IPS-18c (cell line): ENCODE results near the gene HCRTR1.
A peak's percentile ranks its signal among the peaks of the same experiment; 100 is the strongest.

ENCODE experiments used
- H3K4me3 ChIP-seq: 2 replicates; pipeline ENCODE4 v1.7.0; 2013; ENCODE audit warnings: low read depth, mild to moderate bottlenecking, low read length, moderate library complexity; ENCODE audit not compliant: insufficient read depth
- H3K9me3 ChIP-seq: one replicate; pipeline ENCODE4 v1.6.1; 2013; ENCODE audit warnings: mild to moderate bottlenecking, low read length, moderate library complexity; ENCODE audit not compliant: control insufficient read depth, insufficient read depth

HCRTR1 gene

DNA sequence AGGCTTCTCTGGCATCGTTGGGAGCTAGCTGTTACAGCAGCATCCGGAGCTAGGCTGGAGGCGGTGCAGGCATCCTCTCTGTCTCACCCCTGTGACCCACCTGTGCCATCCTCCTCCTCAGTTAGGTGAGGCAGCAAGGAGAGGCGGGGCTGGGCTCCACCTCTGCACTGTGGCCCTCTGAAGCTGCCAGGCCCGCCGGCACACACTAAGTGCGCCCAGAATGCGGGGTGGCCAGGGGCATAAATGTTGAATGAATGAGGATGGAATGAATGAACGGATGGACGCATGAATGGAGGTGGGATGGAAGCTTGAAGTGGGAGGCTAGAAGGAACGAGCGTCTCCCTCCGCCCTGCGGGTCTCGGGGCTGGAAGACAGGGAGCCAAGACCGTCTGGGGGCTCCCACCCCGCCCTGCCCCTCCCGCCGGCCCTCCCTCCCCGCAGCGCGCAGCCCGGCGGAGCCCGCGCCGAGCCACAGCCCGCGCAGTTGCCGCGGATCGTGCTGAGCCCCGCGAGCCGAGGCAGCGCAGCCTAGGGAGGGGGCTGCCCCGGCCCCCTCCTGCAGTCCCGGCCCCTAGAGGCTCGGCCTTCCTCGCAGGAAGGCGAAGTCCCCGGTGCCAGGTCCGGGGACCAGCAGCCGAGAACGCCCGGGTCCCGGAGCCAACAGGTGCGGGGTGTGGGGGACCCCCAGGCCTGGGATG, at the start of gene HCRTR1:
TSS of gene HCRTR1 (plus strand) at position 472 of the 698 bp plus-strand sequence. CDS start 1,504 bp downstream, outside the sequence.
- Histone ChIP-seq H3K9me3 (no peaks in the 10 kb centered on the region), H3K4me3 (peak within 1 kb of the TSS; percentile 75)

DNA sequence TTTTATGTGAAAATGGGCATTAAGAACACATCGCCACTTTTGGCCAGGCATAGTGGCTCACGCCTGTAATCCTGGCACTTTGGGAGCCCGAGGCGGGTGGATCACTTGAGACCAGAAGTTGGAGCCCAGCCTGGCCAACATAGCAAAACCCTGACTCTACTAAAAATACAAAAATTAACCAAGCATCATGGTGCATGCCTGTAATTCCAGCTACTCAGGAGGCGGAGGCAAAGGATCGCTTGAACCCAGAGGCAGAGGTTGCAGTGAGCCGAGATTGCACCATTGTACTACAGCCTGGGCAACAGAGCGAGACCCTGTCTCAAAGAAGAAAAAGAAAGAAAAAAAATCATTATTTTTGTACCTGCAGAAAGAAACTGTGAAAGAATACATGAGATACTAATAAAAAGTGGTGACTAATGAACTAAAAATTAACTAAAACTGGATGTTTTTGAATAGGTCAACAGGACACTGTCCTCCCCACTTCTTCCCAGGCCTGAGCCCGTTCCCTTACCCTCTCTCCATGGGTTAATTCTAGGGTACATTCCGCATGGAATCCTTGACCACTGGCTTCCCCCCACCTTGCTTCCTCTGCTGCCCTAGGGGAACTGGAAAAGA, 49.4 kb upstream of the HCRTR1 start:
- no peaks in the 10 kb centered on the region for H3K9me3 ChIP-seq
- no peak overlapping the region for H3K4me3 ChIP-seq

DNA sequence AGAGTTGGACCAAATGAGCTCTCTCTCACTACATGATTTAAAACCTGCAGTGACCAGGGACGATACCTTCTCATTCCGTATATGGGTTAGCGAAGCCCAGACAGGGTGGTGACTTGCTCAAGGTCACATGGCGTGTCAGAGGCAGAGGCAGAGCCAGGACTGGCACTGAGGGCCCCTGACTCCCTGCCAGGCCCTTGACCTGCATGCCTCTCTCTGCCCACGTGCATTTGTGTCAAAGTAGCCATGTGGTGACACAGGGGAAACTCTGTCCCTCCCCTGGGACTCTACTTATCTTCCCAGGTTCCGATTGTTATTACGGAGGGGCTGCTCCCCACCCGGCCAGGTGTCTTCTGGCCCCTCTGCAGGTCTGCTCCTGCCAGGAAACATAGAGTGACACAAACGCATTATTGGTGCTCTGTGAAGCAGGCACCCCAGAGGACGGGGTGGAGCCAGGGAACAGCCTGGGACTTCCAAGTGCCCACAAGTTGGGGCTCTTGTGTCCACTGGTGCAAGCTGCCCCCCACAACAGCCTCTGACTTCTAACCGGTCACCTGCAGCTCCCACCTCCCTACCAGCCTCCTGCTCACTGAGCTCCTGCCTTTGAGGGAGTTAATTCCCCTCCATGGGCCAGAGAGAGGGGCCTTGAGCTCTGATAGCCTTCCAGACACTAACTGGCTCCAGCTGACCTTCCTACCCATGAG, 48.4 kb upstream of the HCRTR1 start:
- Histone ChIP-seq H3K9me3 (no peaks in the 10 kb centered on the region), H3K4me3 (no peak overlapping the region)

DNA sequence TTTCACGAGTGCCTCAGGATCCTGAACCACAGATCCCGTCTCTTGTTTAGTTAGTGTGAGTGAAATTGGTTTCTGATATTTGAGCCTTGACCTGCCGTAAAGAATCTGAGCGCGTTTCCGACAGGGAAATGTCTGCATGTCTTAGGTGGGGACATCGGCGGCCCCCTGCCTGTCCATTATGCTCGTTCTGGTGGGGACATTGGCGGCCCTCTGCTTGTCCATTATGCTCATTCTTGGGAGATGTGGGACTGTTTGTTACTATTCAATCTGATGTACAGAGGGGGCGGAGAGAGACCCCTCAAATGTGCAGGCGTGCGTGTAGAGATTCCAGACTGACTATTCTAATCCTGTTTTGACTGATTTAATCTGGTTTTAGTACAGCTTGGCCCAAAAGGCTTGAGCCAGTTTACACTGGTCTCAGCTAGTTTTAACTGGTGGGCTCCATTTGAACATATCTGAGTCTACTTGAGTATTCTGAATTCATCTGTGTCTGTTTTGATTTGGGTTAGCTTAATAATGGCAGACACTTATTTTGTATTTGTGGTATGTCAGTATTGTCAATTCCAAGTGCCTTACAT, 47.8 kb upstream of the HCRTR1 start:
- Histone ChIP-seq H3K9me3 (no peaks in the 10 kb centered on the region), H3K4me3 (no peak overlapping the region)

DNA sequence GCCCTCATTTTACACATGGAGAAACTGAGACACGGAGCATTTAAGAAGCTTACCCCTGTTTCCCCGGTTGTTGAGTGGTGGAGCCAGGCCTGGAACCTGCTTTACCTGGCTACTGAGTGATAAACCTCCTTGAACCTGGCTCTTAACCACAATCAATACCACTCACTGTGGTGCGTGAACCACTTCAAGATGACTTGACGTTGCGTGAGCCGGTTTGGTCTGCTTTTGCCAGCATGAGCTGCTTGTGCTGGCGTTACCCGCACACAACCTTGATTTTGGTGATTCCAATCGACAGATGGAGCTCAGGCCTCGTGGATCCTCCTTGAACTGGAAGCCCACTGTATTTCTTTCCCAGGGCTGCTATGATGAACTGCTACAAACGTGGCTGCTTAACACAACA, 47.3 kb upstream of the HCRTR1 start:
- Histone ChIP-seq H3K9me3 (no peaks in the 10 kb centered on the region), H3K4me3 (no peak overlapping the region)

DNA sequence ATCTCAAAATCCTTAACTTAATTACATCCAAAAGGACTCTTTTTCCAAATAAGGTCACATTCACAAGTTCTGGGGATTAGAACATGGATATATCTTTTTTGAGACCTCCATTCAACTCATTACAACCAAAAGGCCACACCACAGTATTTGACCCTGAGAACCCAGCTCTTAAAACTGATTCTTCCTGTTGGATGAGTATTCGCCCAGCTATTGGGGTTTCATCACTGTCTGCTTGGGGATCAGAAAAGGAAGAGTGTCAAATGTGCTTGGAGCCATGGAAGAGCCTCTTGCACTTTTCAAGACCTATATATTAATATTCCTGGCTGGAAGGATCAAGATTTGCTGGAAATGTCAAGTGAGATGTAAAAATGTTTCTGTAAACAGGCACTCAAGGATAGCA, 46.6 kb upstream of the HCRTR1 start:
- H3K4me3 ChIP-seq: no peak overlapping the region

DNA sequence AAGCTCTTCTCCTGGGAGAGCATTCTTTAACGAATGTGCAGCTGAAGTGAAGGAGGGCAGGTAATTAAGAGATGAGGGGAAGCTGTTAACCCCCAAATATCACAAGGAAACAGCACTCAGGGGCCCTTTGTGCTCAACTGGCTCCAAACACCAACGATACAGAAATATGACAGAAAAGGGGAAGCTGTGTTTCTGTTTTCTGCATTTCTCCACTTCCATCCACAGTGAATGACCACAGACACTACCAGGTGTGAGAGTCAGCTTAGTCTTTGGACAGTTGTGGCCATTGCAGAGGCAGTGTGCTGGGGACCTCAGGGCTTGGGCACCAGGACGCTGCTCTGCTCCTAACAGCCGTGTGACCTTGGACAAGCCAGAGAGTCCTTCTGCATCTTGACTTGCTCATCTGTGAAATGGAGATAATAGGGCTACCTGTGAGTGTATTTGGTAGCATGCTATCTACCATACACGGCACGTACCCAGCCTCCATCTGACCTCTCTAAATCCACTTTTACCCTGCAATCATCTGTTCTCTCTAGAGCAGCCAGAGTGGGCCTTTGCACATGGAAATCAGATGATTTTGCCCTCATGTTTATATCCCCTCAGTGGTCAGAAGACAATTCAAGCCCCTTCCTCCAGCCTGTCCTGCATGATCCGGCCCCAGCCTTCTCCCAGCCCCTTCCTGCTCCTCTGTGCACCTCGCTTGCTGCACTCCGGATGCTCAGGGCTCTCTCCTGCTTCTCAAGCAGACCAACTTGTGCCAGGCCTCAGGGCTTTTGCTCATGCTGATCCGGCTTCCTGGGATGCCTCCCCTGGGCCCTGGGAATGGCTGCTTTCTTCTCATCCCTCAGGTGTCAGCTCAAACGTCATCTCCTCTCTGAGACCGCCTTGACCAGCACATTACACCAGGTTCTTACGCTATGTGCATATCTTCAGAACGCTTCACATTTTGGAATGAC, 45.9 kb upstream of the HCRTR1 start:
- H3K4me3 ChIP-seq: no peak overlapping the region
- H3K9me3 ChIP-seq: no peaks in the 10 kb centered on the region

More for the DNA sequence above, 46.6 kb upstream of the HCRTR1 start:
- no peaks in the 10 kb centered on the region for H3K9me3 ChIP-seq

DNA sequence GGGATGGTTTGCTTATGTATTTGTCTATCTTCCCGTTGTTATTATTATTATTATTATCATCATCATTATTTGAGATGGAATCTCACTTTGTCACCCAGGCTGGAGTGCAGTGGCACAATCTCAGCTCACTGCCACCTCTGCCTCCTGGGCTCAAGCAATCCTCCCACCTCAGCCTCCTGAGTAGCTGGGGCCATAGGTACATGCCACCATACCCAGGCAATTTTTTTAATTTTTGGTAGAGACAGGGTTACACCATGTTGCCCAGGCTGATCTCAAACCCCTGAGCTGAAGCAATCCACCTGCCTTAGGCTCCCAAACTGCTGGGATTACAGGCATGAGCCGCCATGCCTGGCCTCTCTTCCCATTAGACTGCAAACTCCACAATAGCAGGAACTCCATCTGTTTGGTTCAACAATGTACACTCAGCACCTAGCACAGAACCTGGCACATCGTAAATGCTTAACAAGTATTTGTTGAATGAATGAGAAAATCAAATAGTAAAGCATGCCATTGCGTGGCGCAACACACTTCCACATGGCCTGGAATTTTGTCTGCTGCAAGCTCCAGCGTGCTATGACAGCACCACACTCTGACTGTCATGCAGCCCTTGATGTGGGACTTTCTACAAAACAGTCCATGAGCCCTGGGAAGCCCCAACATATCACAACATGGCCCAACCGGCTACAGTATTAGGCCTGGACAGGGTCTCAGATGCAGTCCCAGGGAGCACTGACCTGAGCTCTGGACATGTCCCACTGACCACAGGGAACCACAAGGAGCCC, 45.0 kb upstream of the HCRTR1 start:
- H3K4me3 ChIP-seq: no peak overlapping the region
- no peaks in the 10 kb centered on the region for H3K9me3 ChIP-seq

DNA sequence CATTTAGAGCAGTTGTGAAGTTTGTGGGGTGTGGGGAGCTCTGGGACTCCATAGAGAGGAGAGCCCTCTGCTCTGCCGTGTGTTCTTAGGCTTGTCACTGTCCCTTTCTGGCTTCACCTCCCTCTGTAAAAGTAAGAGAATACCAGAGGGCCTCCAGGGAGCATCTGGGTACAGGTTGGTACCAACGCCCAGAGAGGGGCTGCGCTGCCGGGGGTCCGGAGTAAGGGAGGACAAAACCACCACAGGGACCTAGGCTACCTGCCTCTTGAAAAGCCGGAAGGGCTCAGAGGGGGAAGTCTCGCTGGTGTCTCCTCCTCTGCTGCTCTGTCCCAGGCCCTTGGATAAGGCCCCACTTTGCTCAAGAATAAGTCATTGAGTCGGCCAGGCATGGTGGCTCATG, 44.2 kb upstream of the HCRTR1 start:
- H3K9me3 ChIP-seq: no peaks in the 10 kb centered on the region
- no peak overlapping the region for H3K4me3 ChIP-seq

DNA sequence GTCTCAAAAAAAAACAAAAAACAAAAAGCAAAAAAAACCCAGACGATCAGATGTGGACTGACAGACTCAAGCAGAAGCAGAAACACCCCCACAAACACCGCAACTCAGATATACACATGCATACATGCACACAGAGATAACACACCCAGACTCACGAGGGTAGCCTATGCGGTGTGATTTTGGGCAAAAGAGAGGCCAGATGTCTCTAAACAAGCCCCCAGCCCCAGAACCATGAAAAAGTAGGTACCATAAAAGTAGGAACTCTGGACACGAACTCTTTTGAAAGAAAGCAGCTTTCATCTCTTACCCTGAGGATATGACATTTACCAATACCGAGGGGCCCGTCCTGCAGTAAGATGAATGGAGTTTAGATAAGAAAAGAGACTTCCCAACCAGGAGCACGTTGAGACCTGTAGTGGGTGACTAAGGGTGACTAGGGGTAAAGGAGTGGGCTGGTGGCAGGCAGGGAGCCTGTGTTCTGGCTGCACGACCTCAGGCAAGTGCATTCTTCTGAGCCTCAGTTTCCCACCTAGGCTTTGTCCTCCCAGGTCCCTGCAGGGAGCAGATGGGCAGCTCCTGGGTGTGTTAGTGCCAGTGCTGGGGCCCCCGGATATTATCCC, 42.6 kb upstream of the HCRTR1 start:
- Histone ChIP-seq H3K9me3 (no peaks in the 10 kb centered on the region), H3K4me3 (no peak overlapping the region)

DNA sequence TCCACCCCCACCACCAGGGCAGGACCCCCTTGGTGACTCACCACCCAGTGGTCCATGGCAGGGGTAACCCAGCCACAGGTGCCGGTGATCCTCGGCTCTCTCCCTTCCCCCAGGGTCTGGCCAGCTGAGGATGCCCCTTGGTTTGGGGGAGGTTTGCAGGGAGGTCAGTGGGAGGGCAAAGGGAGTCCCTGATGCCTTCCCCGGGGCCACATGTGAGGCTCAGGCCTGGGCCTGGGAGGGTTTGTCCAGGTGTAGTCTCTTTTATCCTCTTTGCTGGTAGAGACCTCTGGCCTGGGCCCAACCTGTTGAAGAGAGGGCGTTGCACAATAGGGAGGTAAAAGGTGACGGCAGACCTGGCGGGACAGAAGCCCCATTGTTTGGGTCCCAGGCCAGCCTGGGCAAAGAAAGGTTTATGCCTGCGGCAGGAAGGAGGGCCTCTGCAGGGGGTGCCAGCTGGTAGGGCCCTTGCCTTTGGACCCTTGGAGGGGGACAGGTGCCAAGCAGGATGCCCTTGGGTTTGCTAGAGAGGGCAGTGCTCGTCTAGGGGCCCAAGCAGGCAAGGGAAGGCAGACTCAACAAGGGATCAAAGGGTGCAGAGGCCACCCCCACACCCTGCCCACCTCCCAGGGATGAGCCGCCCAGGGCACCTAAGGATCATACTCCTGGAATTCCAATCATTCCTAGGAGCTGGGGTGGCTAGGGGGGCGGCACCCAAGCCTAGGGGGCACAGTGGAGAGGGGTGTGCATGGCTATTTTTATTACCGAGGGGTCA, 41.9 kb upstream of the HCRTR1 start:
- H3K9me3 ChIP-seq: no peaks in the 10 kb centered on the region
- no peak overlapping the region for H3K4me3 ChIP-seq

DNA sequence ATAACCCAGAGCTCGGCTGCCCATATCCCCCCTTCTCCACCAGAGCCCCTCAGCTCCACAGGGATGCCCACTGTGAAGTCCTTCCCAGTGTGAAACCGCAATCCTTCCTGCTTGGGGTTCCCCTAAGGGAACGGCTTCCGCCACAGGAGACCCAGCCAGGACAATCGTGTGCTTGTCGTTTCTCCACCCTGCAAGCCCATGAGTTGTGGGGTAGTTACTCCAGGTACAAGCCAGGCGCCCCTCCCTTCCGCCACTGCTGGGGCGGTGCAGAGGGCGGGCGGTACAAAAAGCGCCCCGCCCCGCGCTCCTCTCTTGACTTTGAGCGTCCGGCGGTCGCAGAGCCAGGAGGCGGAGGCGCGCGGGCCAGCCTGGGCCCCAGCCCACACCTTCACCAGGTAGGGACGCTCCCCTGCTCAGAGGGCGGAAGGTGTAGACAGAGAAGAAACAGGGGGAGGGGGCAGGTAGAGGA, 41.3 kb upstream of the HCRTR1 start, which contains the start of gene TINAGL1:
TSS of gene TINAGL1 (plus strand) at position 315 of the 469 bp plus-strand sequence. CDS start 634 bp downstream, outside the sequence.
- peak within 1 kb of the TSS; percentile 38 for H3K4me3 ChIP-seq
- no peaks in the 10 kb centered on the region for H3K9me3 ChIP-seq

DNA sequence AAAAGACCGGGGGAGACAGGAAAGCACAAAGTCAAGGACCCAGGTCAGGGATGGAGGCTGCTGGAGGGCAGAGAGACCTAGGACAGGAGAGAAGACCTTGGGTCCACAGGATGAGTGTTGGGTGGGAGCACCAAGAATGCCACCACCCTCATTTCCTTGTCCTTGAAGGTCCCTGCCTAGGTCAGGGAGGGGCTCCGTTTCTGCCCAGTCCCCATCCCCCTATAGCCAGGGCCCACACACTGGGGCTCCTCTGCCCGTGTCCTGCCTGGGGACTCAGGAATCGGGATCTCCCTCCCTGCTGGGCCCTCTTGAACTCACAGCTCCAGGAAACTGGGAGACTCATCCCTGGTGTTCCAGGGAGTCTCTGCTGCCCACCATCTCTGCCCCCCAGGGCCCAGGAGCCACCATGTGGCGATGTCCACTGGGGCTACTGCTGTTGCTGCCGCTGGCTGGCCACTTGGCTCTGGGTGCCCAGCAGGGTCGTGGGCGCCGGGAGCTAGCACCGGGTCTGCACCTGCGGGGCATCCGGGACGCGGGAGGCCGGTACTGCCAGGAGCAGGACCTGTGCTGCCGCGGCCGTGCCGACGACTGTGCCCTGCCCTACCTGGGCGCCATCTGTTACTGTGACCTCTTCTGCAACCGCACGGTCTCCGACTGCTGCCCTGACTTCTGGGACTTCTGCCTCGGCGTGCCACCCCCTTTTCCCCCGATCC, 40.6 kb upstream of the HCRTR1 start:
- H3K9me3 ChIP-seq: no peaks in the 10 kb centered on the region
- peak overlapping the region; percentile 38; the same call in 1 of the 2 replicates for H3K4me3 ChIP-seq

DNA sequence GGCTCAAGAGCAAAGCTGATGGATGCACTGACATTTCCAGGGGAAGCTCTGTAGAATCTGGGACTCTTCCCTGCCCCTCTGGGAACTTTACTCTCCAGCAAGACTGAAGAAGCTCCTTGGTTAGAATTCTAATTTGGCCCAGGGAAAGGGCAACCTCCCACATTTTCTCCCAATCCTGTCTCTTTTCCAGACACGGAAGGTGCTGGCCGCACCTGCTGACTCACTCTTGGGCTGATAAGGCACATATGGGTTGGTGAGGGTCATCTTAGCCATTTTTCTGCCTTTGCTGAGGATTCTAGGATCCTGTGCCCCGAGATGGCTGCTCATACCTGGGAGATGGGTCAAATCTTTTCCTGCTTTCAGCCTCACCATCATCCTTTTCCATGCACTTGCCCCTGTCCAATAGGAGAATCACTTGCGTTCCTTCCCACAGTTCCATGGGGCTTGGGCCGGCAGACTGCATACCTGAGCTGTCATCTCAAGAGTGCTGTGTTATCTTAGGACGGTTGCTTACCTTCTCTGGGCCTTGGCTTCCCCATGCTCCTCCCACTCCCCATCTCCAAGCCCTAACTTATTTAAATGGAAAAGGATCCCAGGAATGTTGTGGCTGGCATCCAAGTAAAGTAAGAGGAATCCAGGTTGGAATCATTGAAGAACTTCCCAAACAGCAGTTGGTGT, 39.8 kb upstream of the HCRTR1 start:
- no peak overlapping the region for H3K4me3 ChIP-seq
- H3K9me3 ChIP-seq: no peaks in the 10 kb centered on the region
